HepG2 (cell line): Measurements from ENCODE around the gene DNAJC5. TPM values are rescaled to one million over a fixed set of nuclear protein-coding genes. Genes with fewer than 3 reads are reported as not detected.

ENCODE experiments used
- CENPT ChIP-seq: sonication (generic); formaldehyde crosslinking; IDR thresholded peaks from 2 replicates; pipeline ENCODE4 v1.8.0; 2022; ENCODE audit warnings: low read depth, mild to moderate bottlenecking, moderate library complexity, missing genetic modification reagents
- DDIT3 ChIP-seq: sonication (generic); formaldehyde crosslinking; IDR thresholded peaks from 2 replicates; pipeline ENCODE4 v1.4.0; 2020; ENCODE audit warnings: mild to moderate bottlenecking, missing genetic modification reagents
- FOXP4 ChIP-seq: sonication (generic); formaldehyde crosslinking; IDR thresholded peaks from 2 replicates; pipeline ENCODE4 v1.4.0; 2020; ENCODE audit warnings: missing genetic modification reagents
- GTF3A ChIP-seq: sonication (generic); formaldehyde crosslinking; conservative IDR thresholded peaks from 2 replicates; pipeline ENCODE4 v1.4.0; 2020; ENCODE audit warnings: mild to moderate bottlenecking, missing genetic modification reagents
- HNRNPL ChIP-seq: fragments of 200-400 bp; formaldehyde crosslinking; IDR thresholded peaks from 2 replicates; pipeline ENCODE4 v1.6.1; 2017; ENCODE audit warnings: mild to moderate bottlenecking, low read depth, low read length
- HOXA3 ChIP-seq: sonication (generic); formaldehyde crosslinking; IDR thresholded peaks from 2 replicates; pipeline ENCODE4 v1.5.0; 2020; ENCODE audit warnings: missing genetic modification reagents
- IRF2 ChIP-seq: IDR thresholded peaks from 2 replicates; pipeline ENCODE4 v1.6.1; 2018; ENCODE audit warnings: missing genetic modification reagents, missing compliant biosample characterization
- IRF9 ChIP-seq: sonication (generic); formaldehyde crosslinking; IDR thresholded peaks from 2 replicates; pipeline ENCODE4 v1.8.0; 2022; ENCODE audit warnings: missing genetic modification reagents, mild to moderate bottlenecking, borderline replicate concordance
- NCOA1 ChIP-seq: sonication (generic); formaldehyde crosslinking; IDR thresholded peaks from 2 replicates; pipeline ENCODE4 v1.9.0; 2021; ENCODE audit warnings: missing genetic modification reagents
- NFRKB ChIP-seq: fragments of 450-650 bp; IDR thresholded peaks from 2 replicates; pipeline ENCODE4 v1.6.1; 2017
- PITX1 ChIP-seq: sonication (generic); formaldehyde crosslinking; IDR thresholded peaks from 2 replicates; pipeline ENCODE4 v1.5.1; 2020; ENCODE audit warnings: mild to moderate bottlenecking, missing genetic modification reagents
- POLR2AphosphoS2 ChIP-seq: IDR thresholded peaks from 2 replicates; pipeline ENCODE4 v1.6.1; 2011; ENCODE audit warnings: low read depth, low read length, improper control_type of control experiment
- PRMT3 ChIP-seq: sonication (generic); formaldehyde crosslinking; IDR thresholded peaks from 2 replicates; pipeline ENCODE4 v1.8.1; 2022; ENCODE audit warnings: low read depth, mild to moderate bottlenecking, moderate library complexity, missing genetic modification reagents, borderline replicate concordance
- PTBP1 ChIP-seq: fragments of 200-400 bp; formaldehyde crosslinking; IDR thresholded peaks from 2 replicates; pipeline ENCODE4 v1.6.1; 2018; ENCODE audit warnings: low read length, low read depth; ENCODE audit not compliant: poor library complexity, severe bottlenecking
- SMC3 ChIP-seq: IDR thresholded peaks from 2 replicates; pipeline ENCODE4 v1.6.1; 2011; ENCODE audit warnings: low read length, improper control_type of control experiment
- SP2 ChIP-seq: sonication (generic); formaldehyde crosslinking; IDR thresholded peaks from 2 replicates; pipeline ENCODE4 v1.5.1; 2020; ENCODE audit warnings: mild to moderate bottlenecking, missing genetic modification reagents
- ZBTB14 ChIP-seq: sonication (generic); formaldehyde crosslinking; IDR thresholded peaks from 2 replicates; pipeline ENCODE4 v1.4.0; 2020; ENCODE audit warnings: missing genetic modification reagents
- ZBTB25 ChIP-seq: IDR thresholded peaks from 2 replicates; pipeline ENCODE4 v1.6.1; 2018; ENCODE audit warnings: missing genetic modification reagents
- ZFX ChIP-seq: sonication (generic); formaldehyde crosslinking; IDR thresholded peaks from 2 replicates; pipeline ENCODE4 v1.4.0; 2020; ENCODE audit warnings: mild to moderate bottlenecking, low read depth, missing genetic modification reagents, moderate library complexity
- ZNF224 ChIP-seq: sonication (generic); formaldehyde crosslinking; IDR thresholded peaks from 2 replicates; pipeline ENCODE4 v1.5.0; 2020; ENCODE audit warnings: mild to moderate bottlenecking, missing genetic modification reagents
- ZNF30 ChIP-seq: sonication (generic); formaldehyde crosslinking; IDR thresholded peaks from 2 replicates; pipeline ENCODE4 v1.5.0; 2020; ENCODE audit warnings: mild to moderate bottlenecking, missing genetic modification reagents
- ZNF557 ChIP-seq: sonication (generic); formaldehyde crosslinking; IDR thresholded peaks from 2 replicates; pipeline ENCODE4 v1.4.0; 2020; ENCODE audit warnings: missing genetic modification reagents
- ZNF777 ChIP-seq: sonication (generic); formaldehyde crosslinking; IDR thresholded peaks from 2 replicates; pipeline ENCODE4 v1.4.0; 2020; ENCODE audit warnings: missing genetic modification reagents
- ZSCAN29 ChIP-seq: sonication (generic); formaldehyde crosslinking; conservative IDR thresholded peaks from 2 replicates; pipeline ENCODE4 v1.4.0; 2020; ENCODE audit warnings: mild to moderate bottlenecking, missing genetic modification reagents
- polyA plus RNA-seq, 8 experiments: library from polyadenylated mRNA; depleted of rRNA in 3 of 8; stranded (reverse) in 7 of 8; unstranded in 1 of 8; fragments of >200 nt; fragmentation: Illumina TruSeq in 4 of 8; extraction: Trizol in 4 of 8; gene quantifications; 2 replicates each; pipeline versions ENCODE4 v1.2.1 to v1.2.3, GENCODE V29; 2011 to 2016; ENCODE audit warnings: low read depth in 4 of 8, missing spikeins in 1 of 8, mixed read lengths in 1 of 8; ENCODE audit not compliant: insufficient read depth in 1 of 8
- total RNA-seq, 5 experiments: library from RNA; depleted of rRNA; stranded (reverse); fragments of >200 nt; fragmentation: Illumina TruSeq; extraction: Trizol; gene quantifications; 2 replicates each; pipeline ENCODE4 v1.2.3, GENCODE V29; 2016; ENCODE audit warnings: low read depth in 1 of 5

Gene DNAJC5
- total and polyA plus RNA-seq, 2 of the 13 experiments (the other 11 are each of a cell fraction or from before 2014, with no cell fraction given): 42.8 to 64.5 TPM

GRCh38 chr20:63861981-63862901 is 32.7 kb upstream of the DNAJC5 start (continued):
- TF ChIP-seq SMC3 (no peak), PTBP1 (no peak), ZFX (no peak), ZSCAN29 (CRISPR knock-in tag) (no peak), IRF9 (CRISPR knock-in tag) (peak; percentile 42; the same call in 1 of the 2 replicates), ZBTB14 (CRISPR knock-in tag) (no peak), PITX1 (peak; percentile 41; the same call in 1 of the 2 replicates), ZNF777 (CRISPR knock-in tag) (no peak), FOXP4 (CRISPR knock-in tag) (no peak), NFRKB (no peak), IRF2 (no peak), PRMT3 (no peak), POLR2AphosphoS2 (no peak), ZNF224 (no peak), SP2 (CRISPR knock-in tag) (no peak), HOXA3 (CRISPR knock-in tag) (peak; percentile 76), ZBTB25 (CRISPR knock-in tag) (no peak), ZNF557 (CRISPR knock-in tag) (no peak), CENPT (no peak), NCOA1 (CRISPR knock-in tag) (no peak), ZNF30 (CRISPR knock-in tag) (no peak), DDIT3 (CRISPR knock-in tag) (no peak), HNRNPL (peak; percentile 60; the same call in 1 of the 2 replicates), GTF3A (CRISPR knock-in tag) (no peak)
